Thyroid gland (tissue), 4 donors: ENCODE measurements around the gene DNALI1. TPM values are rescaled to one million over a fixed set of nuclear protein-coding genes. Genes with fewer than 3 reads are reported as not detected.
A peak's percentile ranks its signal among the peaks of the same experiment; 100 is the strongest.

ENCODE experiments used
- DNase-seq, 2 donors: peaks; one replicate each; pipeline ENCODE4 v3.0.0-alpha.2; 2019
- H3K27ac ChIP-seq, 3 donors: fragments of 200-600 bp; sonication (generic); 1 replicate in 2 of 3; 2 replicates in 1 of 3; pipeline ENCODE4 v1.5.1; 2016 to 2019; ENCODE audit warnings: mild to moderate bottlenecking in 1 of 3, moderate library complexity in 1 of 3
- H3K27me3 ChIP-seq: fragments of 200-600 bp; sonication (generic); one replicate; pipeline ENCODE4 v1.5.1; 2019
- H3K36me3 ChIP-seq, 2 donors: fragments of 200-600 bp; sonication (generic); one replicate each; pipeline ENCODE4 v1.5.1; 2016 to 2019
- H3K4me1 ChIP-seq, 2 donors: fragments of 200-600 bp; sonication (generic); one replicate each; pipeline ENCODE4 v1.5.1; 2017 to 2019
- H3K4me3 ChIP-seq, 3 donors: fragments of 200-600 bp; sonication (generic); replicated peaks in 1 of 3; 1 replicate in 2 of 3; 2 replicates in 1 of 3; pipeline ENCODE4 v1.5.1; 2016; ENCODE audit warnings: mild to moderate bottlenecking in 1 of 3
- H3K9me3 ChIP-seq: fragments of 200-600 bp; sonication (generic); one replicate; pipeline ENCODE4 v1.5.1; 2017
- POLR2A ChIP-seq, 2 donors: fragments of 450-650 bp; IDR thresholded peaks; one replicate each; pipeline ENCODE4 v1.6.1; 2017; ENCODE audit warnings: antibody characterized with exemption in 2 of 2, mild to moderate bottlenecking in 2 of 2, moderate library complexity in 1 of 2
- WGBS, 2 donors: methylation state at CpG; one replicate each; pipeline ENCODE4 v1.1.5; 2017; 5-methylcytosine and 5-hydroxymethylcytosine counted together
- intact Hi-C: fragments of 100-400 bp; cut with DNase I; formaldehyde crosslinking; loops from one replicate; pipeline ENCODE4 v1.15.1; 2023
- total RNA-seq, 4 donors: library from RNA; depleted of rRNA; stranded (reverse); fragments of >200 nt; gene quantifications; one replicate each; pipeline ENCODE4 v1.2.3, GENCODE V29; 2016
- TF ChIP-seq, protein P1 (sequence below), 6 experiments: fragments of 200-600 bp in 3 of 6; fragments of 450-650 bp in 3 of 6; sonication (generic) in 3 of 6; IDR thresholded peaks; one replicate each; pipeline ENCODE4 v1.5.1; 2016 to 2019; ENCODE audit warnings: antibody characterized with exemption in 6 of 6, mild to moderate bottlenecking in 2 of 6, inconsistent platforms in 1 of 6, moderate library complexity in 1 of 6

DNALI1 gene
- total RNA-seq, 4 donors from 2014 or later = 25.5 to 36.3 (median 26.0) TPM

GRCh38 chr1:37602750-37603694, 46.3 kb downstream of the DNALI1 start:
- intact Hi-C loops = no loop called here
- no peaks in the 10 kb centered on the region for H3K27me3 ChIP-seq

GRCh38 chr1:37605061-37605650, 48.4 kb downstream of the DNALI1 start:
- no peaks in the 10 kb centered on the region for H3K27me3 ChIP-seq
- no peaks in the 10 kb centered on the region for H3K9me3 ChIP-seq
- TF ChIP-seq, protein P1, sequence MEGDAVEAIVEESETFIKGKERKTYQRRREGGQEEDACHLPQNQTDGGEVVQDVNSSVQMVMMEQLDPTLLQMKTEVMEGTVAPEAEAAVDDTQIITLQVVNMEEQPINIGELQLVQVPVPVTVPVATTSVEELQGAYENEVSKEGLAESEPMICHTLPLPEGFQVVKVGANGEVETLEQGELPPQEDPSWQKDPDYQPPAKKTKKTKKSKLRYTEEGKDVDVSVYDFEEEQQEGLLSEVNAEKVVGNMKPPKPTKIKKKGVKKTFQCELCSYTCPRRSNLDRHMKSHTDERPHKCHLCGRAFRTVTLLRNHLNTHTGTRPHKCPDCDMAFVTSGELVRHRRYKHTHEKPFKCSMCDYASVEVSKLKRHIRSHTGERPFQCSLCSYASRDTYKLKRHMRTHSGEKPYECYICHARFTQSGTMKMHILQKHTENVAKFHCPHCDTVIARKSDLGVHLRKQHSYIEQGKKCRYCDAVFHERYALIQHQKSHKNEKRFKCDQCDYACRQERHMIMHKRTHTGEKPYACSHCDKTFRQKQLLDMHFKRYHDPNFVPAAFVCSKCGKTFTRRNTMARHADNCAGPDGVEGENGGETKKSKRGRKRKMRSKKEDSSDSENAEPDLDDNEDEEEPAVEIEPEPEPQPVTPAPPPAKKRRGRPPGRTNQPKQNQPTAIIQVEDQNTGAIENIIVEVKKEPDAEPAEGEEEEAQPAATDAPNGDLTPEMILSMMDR (IDR thresholded peaks at IDR 0.05) = no peak
- no peak for TF ChIP-seq POLR2A (IDR thresholded peaks at IDR 0.05)
- intact Hi-C loops = no loop called here
- no peak overlapping the region for H3K27ac ChIP-seq
- DNase-seq = no peak
- H3K4me3 ChIP-seq = no peak overlapping the region
- WGBS, 2 donors = 68 to 70% methylated on average over 9 to 12 of the region's 12 CpGs
- no peaks in the 10 kb centered on the region for H3K36me3 ChIP-seq
- no peaks in the 10 kb centered on the region for H3K4me1 ChIP-seq

More at GRCh38 chr1:37602750-37603694, 46.3 kb downstream of the DNALI1 start:
- Histone ChIP-seq H3K4me3 (no peak overlapping the region), H3K9me3 (no peaks in the 10 kb centered on the region), H3K4me1 (no peaks in the 10 kb centered on the region), H3K27ac (no peak overlapping the region), H3K36me3 (no peaks in the 10 kb centered on the region)
- TF ChIP-seq, protein P1 (IDR thresholded peaks at IDR 0.05) = peak in 2 of 6 experiments; percentile 26 to 57
- no peak for TF ChIP-seq POLR2A (IDR thresholded peaks at IDR 0.05)
- peak in 1 of 2 donors; percentile 22 for DNase-seq
- 36 to 43% methylated on average over 8 of the region's 8 CpGs for WGBS, 2 donors

DNA sequence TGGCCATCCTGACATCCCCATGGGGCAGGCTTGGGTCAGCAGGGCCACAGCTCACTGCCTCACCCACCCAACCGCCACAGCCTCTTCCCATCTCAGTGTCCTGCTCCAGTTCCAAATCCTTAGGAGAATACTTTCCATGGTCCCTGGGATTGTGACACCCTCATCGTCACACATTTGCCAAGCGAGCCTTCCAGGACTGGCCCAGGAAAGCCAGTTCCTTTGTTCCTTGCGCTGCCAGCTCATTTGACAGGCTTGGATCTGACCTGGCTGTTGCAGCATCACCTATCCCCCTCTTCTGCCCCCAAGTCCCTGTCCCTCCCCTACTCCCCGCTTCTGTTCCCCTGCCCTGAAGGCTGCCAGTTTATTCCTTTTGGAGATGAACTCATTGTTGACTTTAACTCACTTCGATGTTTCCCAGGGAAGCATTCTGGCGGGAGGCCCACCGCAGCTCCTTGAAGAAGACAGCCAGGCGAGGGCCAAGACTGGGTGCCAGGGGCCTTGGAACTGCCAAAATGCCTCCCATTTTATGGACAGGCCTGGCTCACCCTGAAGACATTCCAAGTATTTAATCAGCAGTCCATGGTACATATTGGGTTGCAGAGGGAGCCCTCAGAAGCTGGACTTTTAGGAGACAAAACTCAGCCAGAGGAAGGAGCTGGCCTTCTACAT, 49.2 kb downstream of the DNALI1 start:
- no peak overlapping the region for H3K4me3 ChIP-seq
- intact Hi-C loops = no loop called here
- no peak overlapping the region for H3K27ac ChIP-seq
- no peaks in the 10 kb centered on the region for H3K9me3 ChIP-seq
- no peaks in the 10 kb centered on the region for H3K4me1 ChIP-seq
- TF ChIP-seq POLR2A (IDR thresholded peaks at IDR 0.05) = no peak
- TF ChIP-seq, protein P1 (IDR thresholded peaks at IDR 0.05) = no peak
- H3K27me3 ChIP-seq = no peaks in the 10 kb centered on the region
- 86 to 87% methylated on average over 8 to 9 of the region's 9 CpGs for WGBS, 2 donors
- no peak for DNase-seq
- H3K36me3 ChIP-seq = no peaks in the 10 kb centered on the region

DNA sequence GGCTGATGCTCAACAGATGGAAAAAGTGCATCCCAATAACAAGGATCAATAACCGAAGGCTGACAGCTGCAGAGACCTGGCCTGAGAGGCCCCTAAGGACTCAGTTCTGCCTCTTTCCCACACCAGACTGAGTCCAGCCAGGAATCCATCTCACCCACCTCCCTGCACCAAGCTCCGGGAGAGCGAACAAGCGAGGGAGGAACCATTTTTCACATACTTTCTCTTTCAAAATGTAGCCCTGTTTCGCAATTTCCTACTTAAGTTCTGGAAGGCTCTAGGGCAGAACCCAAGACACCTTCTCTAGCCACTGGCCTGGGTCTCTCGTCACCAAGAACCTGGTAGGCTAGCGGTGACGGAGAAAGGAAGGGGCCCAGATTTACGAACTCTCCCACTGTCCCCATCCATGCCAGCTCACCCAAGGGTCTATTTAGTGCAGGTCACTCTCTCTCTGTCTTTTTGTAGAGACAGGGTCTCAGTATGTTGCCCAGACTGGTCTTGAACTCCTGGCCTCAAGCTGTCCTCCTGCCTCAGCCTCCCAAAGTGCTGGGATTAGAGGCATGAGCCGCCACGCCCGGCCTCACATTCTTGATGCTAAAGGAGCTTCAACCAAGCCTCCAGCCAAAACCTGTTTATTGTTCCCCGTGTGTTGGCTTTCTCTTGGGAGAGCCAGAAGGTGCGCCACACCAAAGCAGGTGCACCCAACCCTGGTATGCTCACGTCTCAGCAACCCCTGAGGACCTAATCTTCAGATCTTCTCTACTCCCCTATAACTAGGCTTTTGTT, 49.9 kb downstream of the DNALI1 start:
- intact Hi-C loops = no loop called here
- TF ChIP-seq, protein P1 (IDR thresholded peaks at IDR 0.05) = no peak
- no peak for TF ChIP-seq POLR2A (IDR thresholded peaks at IDR 0.05)
- Histone ChIP-seq H3K4me1 (no peaks in the 10 kb centered on the region), H3K36me3 (no peaks in the 10 kb centered on the region), H3K4me3 (no peak overlapping the region), H3K27ac (no peak overlapping the region), H3K27me3 (no peaks in the 10 kb centered on the region), H3K9me3 (no peaks in the 10 kb centered on the region)
- DNase-seq = no peak
- WGBS, 2 donors = 78 to 81% methylated on average over 15 of the region's 15 CpGs
